DOHH2 (cell line): ENCODE data around the gene TMEM266.

Experiments used
- EZH2phosphoT487 ChIP-seq: fragments of 200-600 bp; sonication (generic); IDR thresholded peaks from 2 replicates; pipeline ENCODE4 v1.6.1; 2017; ENCODE audit warnings: borderline replicate concordance, mild to moderate bottlenecking, antibody characterized with exemption, low read length, moderate library complexity, mixed read lengths
- TF ChIP-seq, protein P1 (sequence below): fragments of 200-600 bp; sonication (generic); IDR thresholded peaks from one replicate; pipeline ENCODE4 v1.5.1; 2014; ENCODE audit warnings: antibody characterized with exemption, mild to moderate bottlenecking, low read depth, low read length; ENCODE audit not compliant: poor library complexity, severe bottlenecking

- TF ChIP-seq, protein P1, sequence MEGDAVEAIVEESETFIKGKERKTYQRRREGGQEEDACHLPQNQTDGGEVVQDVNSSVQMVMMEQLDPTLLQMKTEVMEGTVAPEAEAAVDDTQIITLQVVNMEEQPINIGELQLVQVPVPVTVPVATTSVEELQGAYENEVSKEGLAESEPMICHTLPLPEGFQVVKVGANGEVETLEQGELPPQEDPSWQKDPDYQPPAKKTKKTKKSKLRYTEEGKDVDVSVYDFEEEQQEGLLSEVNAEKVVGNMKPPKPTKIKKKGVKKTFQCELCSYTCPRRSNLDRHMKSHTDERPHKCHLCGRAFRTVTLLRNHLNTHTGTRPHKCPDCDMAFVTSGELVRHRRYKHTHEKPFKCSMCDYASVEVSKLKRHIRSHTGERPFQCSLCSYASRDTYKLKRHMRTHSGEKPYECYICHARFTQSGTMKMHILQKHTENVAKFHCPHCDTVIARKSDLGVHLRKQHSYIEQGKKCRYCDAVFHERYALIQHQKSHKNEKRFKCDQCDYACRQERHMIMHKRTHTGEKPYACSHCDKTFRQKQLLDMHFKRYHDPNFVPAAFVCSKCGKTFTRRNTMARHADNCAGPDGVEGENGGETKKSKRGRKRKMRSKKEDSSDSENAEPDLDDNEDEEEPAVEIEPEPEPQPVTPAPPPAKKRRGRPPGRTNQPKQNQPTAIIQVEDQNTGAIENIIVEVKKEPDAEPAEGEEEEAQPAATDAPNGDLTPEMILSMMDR = no peak
- TF ChIP-seq EZH2phosphoT487 = no peak
Observed at GRCh38 chr15:76135516-76135915, 75.7 kb downstream of the TMEM266 start.
